HepG2 (cell line): ENCODE measurements around the gene FGD4. TPM values are rescaled to one million over a fixed set of nuclear protein-coding genes. Genes with fewer than 3 reads are reported as not detected.

Experiments used
- ATAC-seq: fragments of 200-7000 bp; cut with Tn5 transposase; 3 replicates; pipeline ENCODE4 v1.9.1; 2020; ENCODE audit warnings: mild to moderate bottlenecking, moderate library complexity
- BruUV-seq: library from RNA; stranded (reverse); fragments of 400-500 nt; replicated peaks from 2 replicates; lab custom pipeline; 2021; lab: Mats Ljungman, UMichigan
- CTCF ChIA-PET: fragments of 300-600 bp; formaldehyde crosslinking; extraction: SDS; loops from one replicate; lab custom pipeline; 2021; ENCODE audit warnings: low total read pairs, inconsistent platforms, low intra/inter-chr PET ratio; lab: Yijun Ruan, JAX
- POLR2A ChIA-PET: fragments of 350-600 bp; sonication (Branson Sonifier 250); formaldehyde crosslinking; loops from one replicate; lab custom pipeline; 2020; ENCODE audit warnings: antibody characterized with exemption, inconsistent platforms; lab: Yijun Ruan, JAX
- DNase-seq: peaks from one replicate; pipeline ENCODE4 v3.0.0-alpha.2; 2015; ENCODE audit warnings: low spot score
- FAIRE-seq: peaks from 3 replicates; lab custom pipeline; 2011; peaks lifted over from hg19 to GRCh38; lab: Jason Lieb, UNC
- H2AFZ ChIP-seq: one replicate; pipeline ENCODE4 v1.6.1; 2011; ENCODE audit warnings: low read length, inconsistent platforms
- H3K27ac ChIP-seq: fragments of 300-600 bp; 3 replicates; pipeline ENCODE4 v1.8.0; 2011; ENCODE audit warnings: mixed run types, mild to moderate bottlenecking, mixed read lengths, low read length, inconsistent platforms; ENCODE audit not compliant: insufficient read depth; ENCODE audit errors: extremely low read length
- H3K27me3 ChIP-seq, 2 experiments: fragments of 200-600 bp in 1 of 2; 2 replicates in 1 of 2; 3 replicates in 1 of 2; pipeline versions ENCODE4 v1.6.0 to v1.8.0; 2011; ENCODE audit warnings: low read length in 2 of 2, mild to moderate bottlenecking in 2 of 2, moderate library complexity in 2 of 2, inconsistent platforms in 1 of 2; ENCODE audit not compliant: insufficient read depth in 2 of 2, control insufficient read depth in 1 of 2
- H3K36me3 ChIP-seq, 2 experiments: fragments of 200-600 bp in 1 of 2; replicated peaks in 1 of 2; 2 replicates in 1 of 2; 3 replicates in 1 of 2; pipeline versions ENCODE4 v1.5.1 to v1.8.0; 2011; ENCODE audit warnings: low read length in 2 of 2, inconsistent platforms in 1 of 2; ENCODE audit not compliant: insufficient read depth in 2 of 2, control insufficient read depth in 1 of 2
- H3K4me1 ChIP-seq: 2 replicates; pipeline ENCODE4 v1.5.1; 2012; ENCODE audit warnings: low read length, inconsistent platforms; ENCODE audit not compliant: insufficient read depth
- H3K4me2 ChIP-seq: 2 replicates; pipeline ENCODE4 v1.6.0; 2011; ENCODE audit warnings: low read depth, low read length, inconsistent platforms
- H3K4me3 ChIP-seq, 3 experiments: fragments of 200-600 bp in 1 of 3; sonication (generic), shearing (Covaris generic) in 1 of 3; replicated peaks in 1 of 3; 2 replicates each; pipeline ENCODE4 v1.5.1; 2011 to 2016; ENCODE audit warnings: low read length in 3 of 3, inconsistent platforms in 2 of 3, low read depth in 2 of 3, mild to moderate bottlenecking in 2 of 3, control low read depth in 1 of 3, mixed read lengths in 1 of 3; ENCODE audit not compliant: insufficient read depth in 1 of 3
- H3K79me2 ChIP-seq: one replicate; pipeline ENCODE4 v1.6.1; 2011; ENCODE audit warnings: low read length, inconsistent platforms; ENCODE audit not compliant: insufficient read depth
- H3K9ac ChIP-seq: 2 replicates; pipeline ENCODE4 v1.6.0; 2011; ENCODE audit warnings: mild to moderate bottlenecking, low read depth, low read length, inconsistent platforms; ENCODE audit not compliant: insufficient read depth
- H3K9me3 ChIP-seq: 2 replicates; pipeline ENCODE4 v1.5.1; 2012; ENCODE audit warnings: mild to moderate bottlenecking, low read length
- H4K20me1 ChIP-seq: 2 replicates; pipeline ENCODE4 v1.6.0; 2011; ENCODE audit warnings: inconsistent platforms, mild to moderate bottlenecking, low read length, moderate library complexity; ENCODE audit not compliant: insufficient read depth
- EEA1 ChIP-seq: sonication (generic); formaldehyde crosslinking; IDR thresholded peaks from 2 replicates; pipeline ENCODE4 v1.5.1; 2020; ENCODE audit warnings: mild to moderate bottlenecking, missing genetic modification reagents, borderline replicate concordance
- FOSL2 ChIP-seq: sonication (generic); formaldehyde crosslinking; IDR thresholded peaks from 2 replicates; pipeline ENCODE4 v1.4.0; 2020; ENCODE audit warnings: missing genetic modification reagents
- GTF2F1 ChIP-seq: fragments of 150-350 bp; IDR thresholded peaks from 2 replicates; pipeline ENCODE4 v1.6.1; 2014; ENCODE audit warnings: low read length
- MBNL3 ChIP-seq: fragments of 250-450 bp; sonication (Bioruptor Pico); conservative IDR thresholded peaks from 2 replicates; pipeline ENCODE4 v1.8.0; 2022; ENCODE audit warnings: mild to moderate bottlenecking, inconsistent platforms
- NFATC3 ChIP-seq: sonication (generic); formaldehyde crosslinking; IDR thresholded peaks from 2 replicates; pipeline ENCODE4 v1.5.1; 2020; ENCODE audit warnings: mild to moderate bottlenecking, missing genetic modification reagents
- NPAS2 ChIP-seq: sonication (generic); formaldehyde crosslinking; IDR thresholded peaks from 2 replicates; pipeline ENCODE4 v1.8.0; 2022; ENCODE audit warnings: mild to moderate bottlenecking, missing genetic modification reagents, borderline replicate concordance
- RCOR2 ChIP-seq: IDR thresholded peaks from 2 replicates; pipeline ENCODE4 v1.6.1; 2016; ENCODE audit warnings: missing biosample characterization, missing genetic modification reagents
- SIX4 ChIP-seq: sonication (generic); formaldehyde crosslinking; IDR thresholded peaks from 2 replicates; pipeline ENCODE4 v1.4.0; 2020; ENCODE audit warnings: missing genetic modification reagents
- ZFYVE20 ChIP-seq: sonication (generic); formaldehyde crosslinking; IDR thresholded peaks from 2 replicates; pipeline ENCODE4 v1.8.0; 2023; ENCODE audit warnings: low read depth, mild to moderate bottlenecking, moderate library complexity, missing genetic modification reagents, borderline replicate concordance
- ZNF207 ChIP-seq: fragments of 450-650 bp; IDR thresholded peaks from 2 replicates; pipeline ENCODE4 v1.6.1; 2016; ENCODE audit warnings: antibody characterized with exemption, borderline replicate concordance
- ZNF260 ChIP-seq: sonication (generic); formaldehyde crosslinking; IDR thresholded peaks from 2 replicates; pipeline ENCODE4 v1.4.0; 2020; ENCODE audit warnings: missing genetic modification reagents, low read depth, mild to moderate bottlenecking, borderline replicate concordance
- in situ Hi-C: cut with HindIII; loops from 2 replicates; pipeline ENCODE4 v1.10.0; 2017; ENCODE audit warnings: low pct_unique_long_range_greater_than_20kb; ENCODE audit not compliant: extremely low pct_ligation_motif_present
- intact Hi-C: fragments of 100-400 bp; cut with micrococcal nuclease; formaldehyde crosslinking; loops from one replicate; pipeline ENCODE4 v1.10.0; 2022; ENCODE audit not compliant: unreplicated experiment
- polyA plus RNA-seq, 8 experiments: library from polyadenylated mRNA; depleted of rRNA in 3 of 8; stranded (reverse) in 7 of 8; unstranded in 1 of 8; fragments of >200 nt; fragmentation: Illumina TruSeq in 4 of 8; extraction: Trizol in 4 of 8; gene quantifications; 2 replicates each; pipeline versions ENCODE4 v1.2.1 to v1.2.3, GENCODE V29; 2011 to 2016; ENCODE audit warnings: low read depth in 4 of 8, missing spikeins in 1 of 8, mixed read lengths in 1 of 8; ENCODE audit not compliant: insufficient read depth in 1 of 8
- total RNA-seq, 5 experiments: library from RNA; depleted of rRNA; stranded (reverse); fragments of >200 nt; fragmentation: Illumina TruSeq; extraction: Trizol; gene quantifications; 2 replicates each; pipeline ENCODE4 v1.2.3, GENCODE V29; 2016; ENCODE audit warnings: low read depth in 1 of 5
- TF ChIP-seq, protein P1 (sequence below): sonication (generic); formaldehyde crosslinking; IDR thresholded peaks from 2 replicates; pipeline ENCODE4 v1.5.0; 2020; ENCODE audit warnings: mild to moderate bottlenecking, missing genetic modification reagents, borderline replicate concordance
- TF ChIP-seq, protein P2 (sequence below): sonication (generic); formaldehyde crosslinking; IDR thresholded peaks from 2 replicates; pipeline ENCODE4 v1.4.0; 2020; ENCODE audit warnings: mild to moderate bottlenecking, missing genetic modification reagents
- TF ChIP-seq, protein P3 (sequence below): sonication (generic); formaldehyde crosslinking; IDR thresholded peaks from 2 replicates; pipeline ENCODE4 v1.4.0; 2020; ENCODE audit warnings: mild to moderate bottlenecking, missing genetic modification reagents

Gene FGD4
- total and polyA plus RNA-seq, 2 of the 13 experiments (the other 11 are each of a cell fraction or from before 2014, with no cell fraction given), result 4.6 to 6.6 TPM

DNA sequence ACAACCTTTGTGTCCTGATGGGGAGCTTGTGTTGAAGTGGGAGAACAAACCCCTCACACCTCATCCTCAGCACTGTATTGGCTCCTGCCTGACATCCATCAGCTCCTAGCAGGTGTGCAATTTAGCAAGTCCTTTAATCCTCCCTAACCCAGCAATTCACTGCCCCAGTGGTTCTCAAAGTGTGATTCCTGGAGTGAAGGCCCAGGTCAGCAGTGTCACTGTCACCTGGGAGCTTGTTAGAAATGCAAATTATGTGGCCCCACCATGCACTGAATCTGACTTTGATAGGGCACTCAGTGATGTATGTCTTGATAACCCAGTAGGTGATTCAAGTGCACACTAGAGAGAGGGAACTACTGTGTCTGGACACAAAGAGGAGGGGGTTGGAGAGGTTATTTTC, 133.6 kb downstream of the FGD4 start:
- no peak for FAIRE-seq
- H3K4me1 ChIP-seq, result peaks cover 55% of the 10 kb centered on the region
- H3K4me3 ChIP-seq, result no peak overlapping the region; a peak in 1 of 6 replicates
- ATAC-seq, result no peak
- no peak overlapping the region for H3K9ac ChIP-seq
- intact Hi-C loops, result no loop called here
- H3K9me3 ChIP-seq, result no peaks in the 10 kb centered on the region
- DNase-seq, result no peak
- H3K27me3 ChIP-seq, result no peaks in the 10 kb centered on the region
- H4K20me1 ChIP-seq, result 0 out of 2 replicates have a peak, but pooled peaks cover 3% of the 10 kb centered on the region
- H2AFZ ChIP-seq, result no peak overlapping the region
- BruUV-seq, result no TSS peak
- CTCF ChIA-PET, result no interaction called here
- H3K36me3 ChIP-seq, result no peaks in the 10 kb centered on the region; a peak in 1 of 5 replicates
- POLR2A ChIA-PET, result interaction anchor here (2.0 kb wide), 1 partner anchor 11 kb away, joined by 13 read pairs; no protein-coding TSS in a partner anchor
- H3K4me2 ChIP-seq, result peak overlapping the region; percentile 43; the same call in 1 of the 2 replicates
- in situ Hi-C loops, result no loop called here
- peak overlapping the region; percentile 49 for H3K27ac ChIP-seq
- H3K79me2 ChIP-seq, result peaks cover 28% of the 10 kb centered on the region
- TF ChIP-seq, protein P1, sequence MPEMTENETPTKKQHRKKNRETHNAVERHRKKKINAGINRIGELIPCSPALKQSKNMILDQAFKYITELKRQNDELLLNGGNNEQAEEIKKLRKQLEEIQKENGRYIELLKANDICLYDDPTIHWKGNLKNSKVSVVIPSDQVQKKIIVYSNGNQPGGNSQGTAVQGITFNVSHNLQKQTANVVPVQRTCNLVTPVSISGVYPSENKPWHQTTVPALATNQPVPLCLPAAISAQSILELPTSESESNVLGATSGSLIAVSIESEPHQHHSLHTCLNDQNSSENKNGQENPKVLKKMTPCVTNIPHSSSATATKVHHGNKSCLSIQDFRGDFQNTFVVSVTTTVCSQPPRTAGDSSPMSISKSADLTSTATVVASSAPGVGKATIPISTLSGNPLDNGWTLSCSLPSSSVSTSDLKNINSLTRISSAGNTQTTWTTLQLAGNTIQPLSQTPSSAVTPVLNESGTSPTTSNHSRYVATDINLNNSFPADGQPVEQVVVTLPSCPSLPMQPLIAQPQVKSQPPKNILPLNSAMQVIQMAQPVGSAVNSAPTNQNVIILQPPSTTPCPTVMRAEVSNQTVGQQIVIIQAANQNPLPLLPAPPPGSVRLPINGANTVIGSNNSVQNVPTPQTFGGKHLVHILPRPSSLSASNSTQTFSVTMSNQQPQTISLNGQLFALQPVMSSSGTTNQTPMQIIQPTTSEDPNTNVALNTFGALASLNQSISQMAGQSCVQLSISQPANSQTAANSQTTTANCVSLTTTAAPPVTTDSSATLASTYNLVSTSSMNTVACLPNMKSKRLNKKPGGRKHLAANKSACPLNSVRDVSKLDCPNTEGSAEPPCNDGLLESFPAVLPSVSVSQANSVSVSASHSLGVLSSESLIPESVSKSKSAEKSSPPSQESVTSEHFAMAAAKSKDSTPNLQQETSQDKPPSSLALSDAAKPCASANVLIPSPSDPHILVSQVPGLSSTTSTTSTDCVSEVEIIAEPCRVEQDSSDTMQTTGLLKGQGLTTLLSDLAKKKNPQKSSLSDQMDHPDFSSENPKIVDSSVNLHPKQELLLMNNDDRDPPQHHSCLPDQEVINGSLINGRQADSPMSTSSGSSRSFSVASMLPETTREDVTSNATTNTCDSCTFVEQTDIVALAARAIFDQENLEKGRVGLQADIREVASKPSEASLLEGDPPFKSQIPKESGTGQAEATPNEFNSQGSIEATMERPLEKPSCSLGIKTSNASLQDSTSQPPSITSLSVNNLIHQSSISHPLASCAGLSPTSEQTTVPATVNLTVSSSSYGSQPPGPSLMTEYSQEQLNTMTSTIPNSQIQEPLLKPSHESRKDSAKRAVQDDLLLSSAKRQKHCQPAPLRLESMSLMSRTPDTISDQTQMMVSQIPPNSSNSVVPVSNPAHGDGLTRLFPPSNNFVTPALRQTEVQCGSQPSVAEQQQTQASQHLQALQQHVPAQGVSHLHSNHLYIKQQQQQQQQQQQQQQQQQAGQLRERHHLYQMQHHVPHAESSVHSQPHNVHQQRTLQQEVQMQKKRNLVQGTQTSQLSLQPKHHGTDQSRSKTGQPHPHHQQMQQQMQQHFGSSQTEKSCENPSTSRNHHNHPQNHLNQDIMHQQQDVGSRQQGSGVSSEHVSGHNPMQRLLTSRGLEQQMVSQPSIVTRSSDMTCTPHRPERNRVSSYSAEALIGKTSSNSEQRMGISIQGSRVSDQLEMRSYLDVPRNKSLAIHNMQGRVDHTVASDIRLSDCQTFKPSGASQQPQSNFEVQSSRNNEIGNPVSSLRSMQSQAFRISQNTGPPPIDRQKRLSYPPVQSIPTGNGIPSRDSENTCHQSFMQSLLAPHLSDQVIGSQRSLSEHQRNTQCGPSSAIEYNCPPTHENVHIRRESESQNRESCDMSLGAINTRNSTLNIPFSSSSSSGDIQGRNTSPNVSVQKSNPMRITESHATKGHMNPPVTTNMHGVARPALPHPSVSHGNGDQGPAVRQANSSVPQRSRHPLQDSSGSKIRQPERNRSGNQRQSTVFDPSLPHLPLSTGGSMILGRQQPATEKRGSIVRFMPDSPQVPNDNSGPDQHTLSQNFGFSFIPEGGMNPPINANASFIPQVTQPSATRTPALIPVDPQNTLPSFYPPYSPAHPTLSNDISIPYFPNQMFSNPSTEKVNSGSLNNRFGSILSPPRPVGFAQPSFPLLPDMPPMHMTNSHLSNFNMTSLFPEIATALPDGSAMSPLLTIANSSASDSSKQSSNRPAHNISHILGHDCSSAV (CRISPR knock-in tag), result no peak
- TF ChIP-seq ZNF207 (no peak), FOSL2 (CRISPR knock-in tag) (no peak), EEA1 (no peak), RCOR2 (CRISPR knock-in tag) (no peak), MBNL3 (no peak), ZNF260 (no peak), NPAS2 (CRISPR knock-in tag) (no peak), ZFYVE20 (no peak), GTF2F1 (no peak), SIX4 (no peak), NFATC3 (CRISPR knock-in tag) (no peak)
- TF ChIP-seq, protein P2, sequence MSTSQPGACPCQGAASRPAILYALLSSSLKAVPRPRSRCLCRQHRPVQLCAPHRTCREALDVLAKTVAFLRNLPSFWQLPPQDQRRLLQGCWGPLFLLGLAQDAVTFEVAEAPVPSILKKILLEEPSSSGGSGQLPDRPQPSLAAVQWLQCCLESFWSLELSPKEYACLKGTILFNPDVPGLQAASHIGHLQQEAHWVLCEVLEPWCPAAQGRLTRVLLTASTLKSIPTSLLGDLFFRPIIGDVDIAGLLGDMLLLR (CRISPR knock-in tag), result no peak
- TF ChIP-seq, protein P3, sequence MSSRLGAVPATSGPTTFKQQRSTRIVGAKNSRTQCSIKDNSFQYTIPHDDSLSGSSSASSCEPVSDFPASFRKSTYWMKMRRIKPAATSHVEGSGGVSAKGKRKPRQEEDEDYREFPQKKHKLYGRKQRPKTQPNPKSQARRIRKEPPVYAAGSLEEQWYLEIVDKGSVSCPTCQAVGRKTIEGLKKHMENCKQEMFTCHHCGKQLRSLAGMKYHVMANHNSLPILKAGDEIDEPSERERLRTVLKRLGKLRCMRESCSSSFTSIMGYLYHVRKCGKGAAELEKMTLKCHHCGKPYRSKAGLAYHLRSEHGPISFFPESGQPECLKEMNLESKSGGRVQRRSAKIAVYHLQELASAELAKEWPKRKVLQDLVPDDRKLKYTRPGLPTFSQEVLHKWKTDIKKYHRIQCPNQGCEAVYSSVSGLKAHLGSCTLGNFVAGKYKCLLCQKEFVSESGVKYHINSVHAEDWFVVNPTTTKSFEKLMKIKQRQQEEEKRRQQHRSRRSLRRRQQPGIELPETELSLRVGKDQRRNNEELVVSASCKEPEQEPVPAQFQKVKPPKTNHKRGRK (CRISPR knock-in tag), result no peak
